GM18526 (cell line): ENCODE measurements around the gene FOXA1.

ENCODE experiments used
- POLR2A ChIP-seq: IDR thresholded peaks from 3 replicates; pipeline ENCODE4 v1.6.1; 2011; ENCODE audit not compliant: insufficient read length; ENCODE audit errors: extremely low read depth

FOXA1 gene

GRCh38 chr14:37594971-37595808, at the start of gene FOXA1, which contains the start of gene TTC6:
TSS of gene FOXA1 (minus strand) at chr14:37595249. CDS start at chr14:37594972, 277 bp downstream.
TSS of gene TTC6 (plus strand) at chr14:37595629. CDS start at chr14:37622065, 26,436 bp downstream.
- TF ChIP-seq POLR2A = no peak

DNA sequence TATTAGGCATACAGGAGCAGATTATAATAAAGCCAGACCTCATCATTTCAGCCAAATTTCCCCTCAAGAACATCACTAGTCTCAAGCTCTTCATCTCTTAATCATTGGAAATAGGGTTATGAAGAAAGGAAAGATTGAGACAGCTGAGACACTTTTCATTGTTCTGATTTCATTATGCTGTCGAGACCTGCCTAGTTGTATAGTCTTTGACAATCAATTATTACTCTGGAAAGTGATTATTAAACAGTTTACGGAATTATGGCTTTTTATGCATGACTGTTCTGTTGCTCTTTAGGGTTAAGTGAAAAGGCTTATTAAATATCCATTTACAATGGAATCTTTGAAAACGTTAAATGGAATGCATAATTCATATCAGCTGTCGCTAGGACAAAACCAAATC, 48.7 kb upstream of the FOXA1 start:
- TF ChIP-seq POLR2A = no peak

GRCh38 chr14:37642125-37642524, 47.1 kb upstream of the FOXA1 start:
- no peak for TF ChIP-seq POLR2A

DNA sequence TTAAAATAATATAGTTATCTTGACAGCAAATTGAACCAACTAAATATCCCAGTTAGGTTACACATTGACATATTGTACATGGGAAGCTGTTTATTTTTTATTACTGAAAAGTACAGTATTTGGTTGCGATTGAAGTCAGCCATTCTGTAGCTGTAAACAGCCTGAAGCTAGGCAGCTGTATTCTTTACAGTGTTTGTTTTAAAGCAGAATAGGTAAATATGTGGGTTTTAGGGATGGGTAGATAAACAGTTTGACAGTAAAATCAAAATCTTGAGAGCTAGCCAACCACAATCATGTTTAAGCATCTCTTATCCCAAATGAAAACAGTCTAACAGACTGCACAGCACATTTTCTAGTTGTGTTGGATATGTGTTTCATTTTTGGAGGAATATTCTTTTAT, 46.1 kb upstream of the FOXA1 start:
- TF ChIP-seq POLR2A = no peak

GRCh38 chr14:37638599-37638998, 43.5 kb upstream of the FOXA1 start:
- TF ChIP-seq POLR2A = no peak

- no peak for TF ChIP-seq POLR2A
Observed at GRCh38 chr14:37637341-37637740, 42.3 kb upstream of the FOXA1 start.

DNA sequence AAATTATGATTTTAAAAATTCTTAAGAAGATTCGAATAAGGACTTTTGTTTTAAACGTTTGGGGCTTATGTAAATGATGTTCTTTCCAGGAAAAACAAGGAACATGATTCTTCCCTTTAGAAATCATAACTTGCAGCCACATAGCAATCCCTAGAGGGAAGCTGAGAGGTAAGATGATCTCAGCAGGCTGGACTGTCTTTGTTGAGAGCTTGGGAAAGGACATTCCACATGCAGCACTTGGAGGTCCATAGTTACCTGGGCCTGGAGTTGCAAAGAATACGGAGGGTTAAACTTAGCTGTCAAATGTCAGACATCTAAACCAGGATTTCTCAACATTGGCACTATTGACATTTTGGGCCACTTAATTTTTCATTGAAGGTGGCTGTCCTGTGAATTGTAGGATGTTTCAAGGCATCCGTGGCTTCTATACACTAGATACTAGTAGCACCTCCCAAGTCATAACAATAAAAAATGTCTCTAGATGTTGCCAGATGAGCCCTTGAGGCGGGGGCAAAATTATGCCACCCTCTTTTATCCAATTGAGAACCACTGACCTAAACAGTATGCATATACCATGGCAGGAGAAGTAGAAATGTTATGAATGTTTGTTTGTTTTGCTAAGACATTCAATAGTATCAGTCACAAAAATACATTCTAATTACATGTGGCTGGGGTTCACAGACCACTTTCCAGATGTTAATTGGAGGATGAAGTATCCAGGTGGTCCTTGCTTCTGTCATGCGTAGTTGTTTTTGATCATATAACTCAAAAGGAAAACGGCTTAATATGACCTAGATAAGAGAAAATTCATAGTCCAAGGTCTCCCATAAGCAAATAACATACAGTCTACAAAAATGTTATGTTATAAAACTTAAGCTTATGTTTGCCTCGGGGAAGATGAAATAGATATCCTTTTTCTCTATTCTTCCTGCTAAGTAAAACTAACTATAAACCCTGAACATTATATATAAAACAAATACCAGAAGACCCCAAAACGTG, 30.8 kb upstream of the FOXA1 start:
- no peak for TF ChIP-seq POLR2A

- TF ChIP-seq POLR2A = no peak
Observed at GRCh38 chr14:37623971-37624370, 28.9 kb upstream of the FOXA1 start.

GRCh38 chr14:37623426-37623951, 28.4 kb upstream of the FOXA1 start:
- TF ChIP-seq POLR2A = no peak

DNA sequence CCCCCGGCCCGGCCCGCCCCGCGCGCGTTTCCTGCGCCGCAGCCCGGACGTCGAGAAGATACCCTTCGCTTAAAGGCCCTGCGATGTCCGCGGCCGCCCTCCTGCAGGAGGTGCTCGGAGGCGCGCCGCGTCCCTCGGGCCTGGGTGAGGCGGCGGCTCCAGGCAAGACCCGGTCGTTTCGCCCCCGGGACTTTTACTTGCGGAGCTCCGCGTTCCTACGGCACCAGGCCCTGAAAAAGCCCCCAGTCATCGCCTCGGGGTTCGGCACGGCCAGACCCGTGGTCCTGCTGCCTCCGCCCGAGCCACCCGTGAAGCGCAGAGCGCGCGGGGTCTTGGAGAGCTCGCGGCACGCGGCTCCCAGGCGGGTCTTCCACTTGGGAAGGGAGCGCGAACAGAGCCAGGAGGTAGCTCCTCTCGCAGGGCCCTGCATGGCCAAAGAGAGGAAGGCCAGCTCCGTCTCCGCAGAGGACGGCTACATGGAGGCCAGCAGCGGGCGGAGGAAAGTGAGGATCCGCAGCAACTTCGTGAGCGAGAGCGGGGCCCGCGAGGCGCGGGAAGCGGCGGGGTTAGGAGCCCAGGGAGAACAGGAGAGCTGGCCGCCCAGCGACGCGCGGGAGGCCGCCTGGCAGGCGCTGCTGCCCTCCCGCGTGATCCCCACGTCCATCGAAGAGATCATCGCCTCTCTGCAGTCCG, 27.3 kb upstream of the FOXA1 start:
- TF ChIP-seq POLR2A = no peak

DNA sequence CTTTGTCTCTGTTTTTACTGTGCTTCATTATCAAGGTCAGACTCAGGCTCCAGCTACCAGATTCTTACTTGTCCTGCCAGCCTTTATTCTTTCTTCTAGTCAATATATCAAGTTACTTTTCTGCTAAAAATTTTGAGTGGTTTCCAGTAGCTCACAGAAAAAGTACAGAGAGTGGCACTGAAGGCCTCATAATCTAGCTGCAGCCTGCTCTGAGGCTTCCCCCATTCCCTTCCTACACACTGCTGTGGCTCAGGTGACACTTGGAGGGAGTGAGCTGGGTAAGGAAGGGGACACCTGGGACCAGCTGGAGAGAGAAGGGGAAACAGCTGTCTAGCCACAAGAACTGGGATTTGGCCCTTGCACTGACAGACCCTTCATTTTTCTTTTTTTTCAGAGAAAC, 25.8 kb upstream of the FOXA1 start:
- no peak for TF ChIP-seq POLR2A

DNA sequence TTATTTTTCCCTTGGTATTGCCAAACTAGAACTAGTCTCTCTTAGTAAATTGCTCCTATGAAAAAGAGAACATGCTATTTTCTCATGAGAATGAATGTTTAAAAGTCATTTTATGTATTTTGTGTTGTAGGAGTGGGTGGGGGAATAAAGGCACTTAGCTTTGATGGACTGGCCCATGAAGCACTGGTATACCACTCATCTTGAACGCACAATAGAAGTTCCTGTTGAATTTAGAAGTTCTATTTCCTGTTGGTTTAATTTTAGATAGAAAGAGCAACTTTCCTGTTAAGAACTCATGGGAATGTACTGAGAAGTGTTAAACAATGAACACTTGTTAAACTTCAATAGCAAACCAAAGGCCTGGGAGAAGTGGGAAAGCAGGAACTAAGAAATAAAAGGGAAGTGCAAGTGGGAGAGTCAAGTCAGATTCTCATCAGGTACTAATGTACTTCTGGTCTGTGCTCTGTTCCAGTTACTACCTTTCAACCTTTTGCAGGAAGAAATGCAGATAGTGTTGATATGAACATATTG, 23.5 kb upstream of the FOXA1 start:
- no peak for TF ChIP-seq POLR2A

DNA sequence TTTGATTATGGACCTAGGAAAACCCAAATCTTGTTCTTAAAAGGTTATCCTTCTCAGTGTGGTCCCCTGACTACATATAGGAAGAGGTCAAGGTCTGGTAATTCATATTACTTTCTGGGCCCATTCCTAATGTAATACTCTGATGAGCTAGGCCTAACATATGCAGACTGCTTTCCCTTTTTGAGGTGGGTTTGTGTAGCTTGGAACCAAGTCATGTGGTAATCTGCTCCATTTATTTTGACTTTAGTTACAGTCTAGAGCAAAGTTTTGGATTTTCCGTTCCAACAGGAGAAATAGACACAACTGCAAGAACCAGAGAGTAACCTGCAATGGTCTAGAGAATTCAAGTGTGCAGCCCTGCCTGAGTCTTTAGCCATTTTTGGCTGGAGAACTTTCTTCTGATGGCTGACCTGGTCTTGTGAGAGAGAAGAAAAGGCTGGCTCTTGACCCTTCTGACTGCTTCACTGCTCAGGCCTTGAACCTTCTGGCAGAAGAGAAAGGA, 22.9 kb upstream of the FOXA1 start:
- no peak for TF ChIP-seq POLR2A

DNA sequence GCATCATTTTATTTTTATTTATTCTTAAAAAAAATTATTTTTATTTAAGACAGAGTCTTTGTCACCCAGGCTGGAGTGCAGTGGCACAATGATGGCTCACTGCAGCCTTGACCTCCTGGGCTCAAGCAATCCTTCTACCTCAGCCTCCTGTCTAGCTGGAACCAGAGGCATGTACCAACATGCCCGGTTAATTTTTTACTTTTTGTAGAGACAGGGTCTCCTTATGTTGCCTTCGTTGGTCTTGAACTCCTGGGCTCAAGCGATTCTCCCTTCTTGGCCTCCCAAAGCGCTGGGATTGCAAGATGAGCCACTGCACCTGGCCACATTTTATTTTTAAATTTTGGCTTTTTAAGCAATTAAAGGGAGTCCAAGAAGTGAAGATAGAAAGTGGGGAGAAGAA, 21.8 kb upstream of the FOXA1 start:
- TF ChIP-seq POLR2A = no peak
